Activated T-cell treated with anti-CD3 and anti-CD28 coated beads for 1 hour (primary cell): ENCODE data around the gene FAM83C.

Experiments
- DNase-seq: peaks from one replicate; pipeline ENCODE4 v3.0.0-alpha.2; 2020; ENCODE audit warnings: low read depth

Gene FAM83C

DNA sequence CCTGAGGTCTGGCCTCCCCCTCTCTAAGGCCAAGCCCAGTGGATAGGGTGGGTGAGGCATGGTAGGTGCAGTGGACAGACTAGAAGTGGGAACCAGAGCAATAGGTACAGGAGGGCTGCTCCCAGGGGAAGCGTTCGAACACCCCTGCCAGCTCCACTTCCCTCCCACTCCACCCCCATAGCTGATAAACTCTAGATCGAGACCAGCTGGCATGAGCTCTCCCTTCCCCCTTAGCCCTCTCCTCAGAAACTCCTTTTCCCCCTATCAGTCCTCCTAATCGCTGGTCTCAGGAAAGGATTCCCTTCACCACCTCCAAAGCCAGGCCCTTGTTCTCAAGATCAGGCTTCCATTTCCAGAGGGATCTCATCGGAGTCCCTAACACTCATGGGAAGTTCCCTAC is 6.0 kb upstream of the FAM83C start:
- DNase-seq: no peak

GRCh38 chr20:35297740-35298139 is 5.5 kb upstream of the FAM83C start:
- no peak for DNase-seq

DNA sequence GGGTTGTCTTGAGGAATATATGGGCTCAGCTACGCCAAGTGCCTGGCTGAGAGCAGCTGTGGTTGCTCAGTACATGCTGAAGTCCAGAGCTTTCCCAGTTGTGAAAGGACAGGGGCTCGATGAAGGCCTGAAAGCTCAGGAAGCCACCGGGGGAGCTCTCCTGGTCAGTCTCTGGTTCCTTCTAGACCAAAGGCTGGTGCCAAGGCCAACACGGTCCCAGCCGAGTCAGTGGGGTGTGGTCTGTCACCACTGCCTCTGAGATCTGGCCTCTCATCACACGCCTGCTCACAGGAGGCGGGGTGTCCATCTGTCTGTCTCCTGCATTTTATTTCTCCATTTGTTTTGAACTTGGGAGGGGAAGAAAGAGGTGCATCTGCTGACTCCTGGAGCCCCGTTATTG is 4.9 kb upstream of the FAM83C start:
- DNase-seq: no peak

- no peak for DNase-seq
Observed at GRCh38 chr20:35296101-35296554, 3.9 kb upstream of the FAM83C start.

- DNase-seq: no peak
Observed at GRCh38 chr20:35295674-35296073, 3.4 kb upstream of the FAM83C start.

DNA sequence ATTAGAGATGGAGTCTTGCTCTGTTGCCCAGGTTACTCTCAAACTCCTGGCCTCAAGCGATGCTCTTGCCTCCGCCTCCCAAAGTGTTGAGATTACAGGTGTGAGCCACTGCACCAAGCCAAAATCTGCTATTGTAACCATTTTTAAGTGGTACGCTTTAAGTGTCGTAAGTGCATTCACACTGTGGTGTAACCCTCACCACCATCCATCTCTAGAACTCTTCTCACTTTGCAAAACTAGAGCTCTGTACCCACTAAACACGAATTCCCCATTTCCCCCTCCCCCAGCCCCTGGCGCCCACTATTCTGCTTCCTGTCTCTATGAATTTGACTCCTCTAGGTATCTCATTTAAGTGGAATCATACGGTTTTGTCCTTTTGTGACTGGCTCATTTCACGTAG is 2.8 kb upstream of the FAM83C start:
- DNase-seq: no peak

DNA sequence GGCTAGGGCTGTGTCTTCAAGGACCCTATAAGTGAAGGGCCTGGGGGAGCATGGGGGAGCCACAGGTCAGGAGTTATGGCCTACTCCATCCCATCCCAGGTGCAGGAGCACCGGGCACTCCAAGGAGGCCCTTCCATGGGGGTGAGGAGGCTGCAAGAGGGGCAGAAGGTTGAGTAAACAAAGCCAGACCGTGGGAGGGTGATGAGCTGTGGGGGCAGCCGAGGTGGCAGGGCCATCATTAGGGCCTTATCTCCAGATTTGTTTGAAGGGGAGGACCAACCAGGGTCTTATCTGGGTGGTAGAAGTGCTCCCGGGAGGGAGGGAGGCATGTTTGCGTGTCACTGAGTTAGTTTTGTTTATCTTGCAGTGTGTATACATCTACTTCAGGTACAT is 2.1 kb upstream of the FAM83C start:
- DNase-seq: no peak

DNA sequence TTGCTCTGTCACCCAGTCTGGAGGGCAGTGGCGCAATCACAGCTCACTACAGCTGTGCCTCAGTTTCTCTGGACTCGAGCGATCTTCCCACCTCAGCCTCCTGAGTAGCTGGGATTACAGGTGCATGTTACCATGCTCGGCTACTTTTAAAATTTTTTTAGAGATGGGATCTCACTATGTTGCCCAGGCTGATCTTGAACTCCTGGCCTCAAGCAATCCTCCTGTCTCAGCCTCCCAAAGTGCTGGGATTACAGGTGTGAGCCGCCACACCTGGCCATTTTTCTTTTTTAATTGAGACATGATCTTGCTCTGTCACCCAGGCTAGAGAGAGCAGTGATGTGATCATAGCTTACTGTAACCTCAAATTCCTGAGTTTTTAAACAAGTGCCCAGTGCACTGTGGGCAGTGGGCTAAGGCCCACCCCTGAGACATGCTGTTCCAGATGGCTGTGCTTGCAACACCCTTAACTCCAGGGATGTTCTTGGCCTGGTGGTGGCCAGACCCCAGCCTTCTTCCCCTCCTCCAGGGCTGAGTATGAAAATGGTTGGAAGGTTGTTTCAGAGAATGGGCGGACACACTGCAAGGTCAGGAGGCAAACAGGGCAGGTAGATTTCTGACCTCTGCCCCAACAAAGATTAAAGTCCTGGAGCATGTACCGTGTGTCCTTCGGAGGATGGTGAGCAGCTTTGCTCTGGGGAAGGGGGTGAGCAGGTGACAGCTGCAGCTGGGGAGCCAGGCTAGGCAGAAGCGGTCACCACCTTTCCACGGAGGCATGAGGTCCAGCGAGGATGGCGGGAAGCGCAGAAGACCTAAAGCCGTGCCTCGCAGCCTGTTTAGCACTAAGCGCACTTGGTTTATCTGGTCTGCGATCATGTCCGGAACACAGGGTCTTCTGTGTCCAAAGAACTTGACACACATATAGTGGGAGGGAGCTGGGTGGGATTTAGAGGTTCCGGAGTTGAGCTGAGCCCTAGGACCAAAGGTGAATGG is 1.4 kb upstream of the FAM83C start:
- DNase-seq: no peak

DNA sequence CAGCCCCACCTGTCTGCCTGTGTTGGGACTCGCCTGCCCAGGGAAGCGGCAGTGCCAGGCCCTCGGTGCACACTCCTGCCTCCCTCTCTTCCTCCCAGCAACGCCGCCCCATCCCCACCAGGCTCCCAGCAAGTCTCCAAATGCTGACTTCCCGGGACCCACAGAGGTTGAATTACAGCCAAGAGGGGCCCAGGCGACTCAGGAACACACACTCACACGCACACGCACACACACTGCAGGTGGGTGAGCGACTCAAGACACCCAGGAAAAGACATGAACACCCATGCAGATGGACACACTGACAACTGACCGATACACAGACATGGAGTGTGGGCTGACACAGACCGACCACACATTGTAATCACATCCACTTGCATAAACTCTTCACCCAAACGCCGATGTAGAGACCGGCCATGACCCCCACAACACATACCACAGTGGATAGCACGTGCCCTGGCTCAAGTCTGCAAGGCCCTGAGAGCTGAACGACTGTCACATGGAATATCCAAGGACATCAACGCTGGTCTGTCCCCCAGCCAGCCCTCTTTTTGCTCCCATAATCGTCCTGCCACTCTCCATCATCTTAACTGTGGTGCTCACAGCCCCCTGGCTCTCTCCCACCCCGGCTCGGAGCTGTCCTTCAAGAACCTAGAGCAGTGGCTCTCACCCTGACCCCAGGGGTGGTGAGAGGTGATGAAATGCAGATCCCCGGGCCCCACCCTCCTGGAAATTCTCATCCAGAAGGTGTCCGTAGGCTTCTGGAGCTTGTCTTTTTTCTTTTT is 470 bp upstream of the FAM83C start:
- DNase-seq: no peak

DNA sequence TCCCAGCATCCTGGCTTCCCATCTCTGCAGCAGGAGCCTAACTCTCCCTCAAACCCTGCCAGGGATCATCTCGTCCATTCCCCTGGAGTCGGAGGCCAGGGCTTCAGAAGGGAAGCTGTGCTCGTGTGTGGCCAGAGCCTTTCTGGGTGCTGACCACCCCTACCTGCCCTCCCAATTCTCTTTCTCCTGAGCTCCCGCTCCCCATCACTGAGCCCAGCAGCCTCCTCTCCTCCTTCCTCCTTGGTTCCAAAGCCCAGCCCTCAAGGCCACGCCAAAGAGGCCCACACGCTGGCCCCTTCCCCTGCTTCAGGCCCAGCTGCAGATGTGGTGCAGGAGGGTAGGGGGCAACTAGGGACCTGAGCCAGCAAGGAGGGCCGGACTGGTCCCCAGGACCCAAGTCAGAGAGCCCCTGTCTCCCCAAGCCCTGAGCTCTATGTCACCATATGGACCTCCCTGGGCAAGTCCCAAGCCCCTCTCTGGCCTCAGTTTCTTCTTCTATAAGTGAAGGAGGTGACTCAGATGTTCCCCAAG is 1.3 kb downstream of the FAM83C start:
- no peak for DNase-seq

DNA sequence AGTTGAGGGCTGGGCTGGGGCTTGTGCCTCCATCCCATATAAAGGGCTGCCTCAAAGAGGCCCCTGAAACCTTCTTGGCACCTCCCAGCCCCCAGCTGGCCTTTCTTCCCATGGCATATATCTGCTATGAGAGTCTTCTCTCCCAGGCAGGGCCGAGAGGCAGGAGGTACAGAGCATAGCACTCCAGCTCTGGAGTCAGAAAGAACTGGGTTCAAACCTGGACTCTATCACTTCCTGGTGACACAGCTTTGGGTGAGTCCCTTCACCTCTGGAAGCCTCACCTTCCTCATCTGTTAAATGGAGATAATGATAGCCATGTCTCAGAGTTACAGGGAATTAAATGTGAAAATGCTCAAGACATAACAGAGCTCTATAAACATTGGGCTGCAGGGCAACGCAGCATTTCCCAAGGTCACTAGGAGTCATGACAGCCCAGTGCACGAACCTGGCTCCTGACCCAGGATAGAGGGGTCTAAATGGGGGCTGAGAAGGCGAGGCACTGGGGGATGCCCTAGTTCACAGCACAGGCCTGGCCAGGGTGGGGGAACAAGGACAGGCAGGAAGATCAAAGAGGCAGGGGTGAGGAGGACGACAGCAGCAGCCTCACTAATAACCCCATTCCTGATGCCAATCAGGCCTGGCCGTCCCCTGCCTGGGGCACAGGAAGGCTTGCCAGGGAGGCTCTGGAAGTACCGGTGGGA is 1.9 kb downstream of the FAM83C start:
- no peak for DNase-seq

DNA sequence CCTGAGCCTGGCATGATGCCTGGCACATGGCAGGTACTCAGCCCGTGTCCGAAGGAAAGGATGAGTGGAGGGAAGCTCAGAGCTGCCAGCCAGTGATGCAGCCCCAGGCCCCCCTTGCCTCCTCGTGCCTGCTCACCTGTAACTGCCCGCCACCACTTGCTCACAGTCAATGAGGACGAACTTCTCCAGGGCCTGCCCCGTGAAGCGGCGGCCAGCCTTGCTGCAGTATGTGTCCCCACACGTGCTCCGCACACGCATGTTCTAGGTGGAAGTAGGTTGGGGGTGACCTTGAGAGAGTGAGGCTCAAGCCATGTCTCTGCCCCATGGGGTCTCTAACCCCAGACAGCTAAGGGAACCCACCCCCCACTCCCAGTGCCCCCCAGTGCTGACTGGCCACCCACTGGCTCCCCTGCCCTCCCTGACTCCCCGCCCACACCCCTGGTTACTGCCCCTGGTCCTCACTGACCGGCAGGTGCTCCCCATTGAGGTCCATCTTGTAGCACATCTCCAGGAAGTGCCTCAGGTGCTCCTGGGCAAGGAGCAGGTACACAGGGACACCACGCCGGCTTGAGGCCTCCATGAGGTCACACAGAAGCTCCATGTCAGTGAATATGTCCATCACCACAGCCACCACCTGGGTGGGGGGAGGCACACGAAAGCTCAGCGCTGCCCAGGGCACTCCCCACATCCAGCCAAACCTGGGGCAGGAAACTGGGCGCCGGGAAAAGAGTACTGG is 3.7 kb downstream of the FAM83C start:
- no peak for DNase-seq

GRCh38 chr20:35287509-35288324 is 4.5 kb downstream of the FAM83C start:
- DNase-seq: no peak

DNA sequence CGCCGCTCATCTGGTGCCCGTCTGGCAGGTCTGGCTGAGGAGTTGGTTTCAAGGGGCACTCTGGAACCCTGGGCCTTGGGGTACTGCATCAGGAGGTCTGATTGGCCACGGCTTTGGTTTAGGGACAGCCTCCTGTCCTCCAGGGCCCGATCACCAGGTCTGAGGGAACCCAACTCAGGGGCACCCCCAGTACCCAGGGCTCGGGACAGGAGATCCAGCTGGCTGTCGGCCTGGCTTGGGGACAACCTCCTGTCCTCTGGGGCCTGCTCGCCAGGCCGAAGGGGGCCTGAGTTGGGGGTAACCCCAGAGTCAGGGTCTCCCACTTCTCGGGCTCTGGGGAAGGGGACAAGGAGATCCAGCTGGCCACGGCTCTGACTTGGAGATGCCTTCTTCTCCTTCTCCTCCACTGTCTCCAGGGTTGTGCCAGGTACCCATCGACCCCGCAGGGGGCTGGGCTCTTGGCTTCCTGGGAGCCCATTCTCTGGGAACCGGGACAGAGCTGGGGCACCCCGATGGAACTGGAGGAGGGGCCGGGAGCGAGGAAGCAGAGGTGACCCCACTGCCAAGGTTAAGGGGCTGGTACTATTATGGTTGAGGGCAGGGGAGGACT is 5.2 kb downstream of the FAM83C start:
- no peak for DNase-seq

DNA sequence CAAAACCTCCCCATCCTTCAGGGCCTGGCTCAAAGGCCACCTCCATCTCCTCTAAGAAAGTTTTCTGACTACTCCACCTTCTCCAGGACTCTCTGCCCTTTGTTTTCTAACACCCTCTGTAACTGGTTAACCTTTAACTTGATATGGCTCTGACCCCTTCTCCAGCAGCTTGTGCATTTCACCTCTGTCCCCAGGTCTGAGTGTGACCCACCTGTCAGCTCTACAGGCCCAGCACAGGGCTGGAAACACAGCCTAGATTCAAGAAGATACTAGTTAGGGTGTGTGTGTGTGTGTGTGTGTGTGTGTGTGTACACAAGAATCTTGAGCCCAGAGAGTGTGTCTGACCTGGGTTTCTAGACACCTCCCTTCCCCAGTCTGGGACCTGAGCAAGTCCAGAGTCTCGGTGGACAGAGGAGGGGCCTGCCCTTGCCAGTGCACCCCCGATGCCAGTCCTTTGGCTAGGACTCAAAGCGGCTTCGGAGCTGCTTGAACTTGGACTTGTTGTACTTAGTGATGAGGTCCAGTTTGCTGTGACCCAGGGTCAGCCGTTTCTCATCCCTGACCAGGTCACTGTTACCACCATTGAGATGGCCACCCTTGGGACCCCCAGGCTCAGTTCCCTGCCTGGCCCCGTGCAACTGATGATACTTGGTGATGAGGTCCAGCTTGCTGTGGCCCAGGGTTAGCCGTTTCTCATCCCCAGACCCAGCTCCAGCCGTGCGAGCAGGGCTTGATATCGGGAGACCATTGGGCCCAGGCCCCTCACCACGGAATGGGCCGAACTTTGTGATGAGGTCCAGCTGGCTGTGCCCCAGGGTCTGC is 5.9 kb downstream of the FAM83C start:
- DNase-seq: no peak

- DNase-seq: no peak
Observed at GRCh38 chr20:35285806-35286076, 6.5 kb downstream of the FAM83C start.

DNA sequence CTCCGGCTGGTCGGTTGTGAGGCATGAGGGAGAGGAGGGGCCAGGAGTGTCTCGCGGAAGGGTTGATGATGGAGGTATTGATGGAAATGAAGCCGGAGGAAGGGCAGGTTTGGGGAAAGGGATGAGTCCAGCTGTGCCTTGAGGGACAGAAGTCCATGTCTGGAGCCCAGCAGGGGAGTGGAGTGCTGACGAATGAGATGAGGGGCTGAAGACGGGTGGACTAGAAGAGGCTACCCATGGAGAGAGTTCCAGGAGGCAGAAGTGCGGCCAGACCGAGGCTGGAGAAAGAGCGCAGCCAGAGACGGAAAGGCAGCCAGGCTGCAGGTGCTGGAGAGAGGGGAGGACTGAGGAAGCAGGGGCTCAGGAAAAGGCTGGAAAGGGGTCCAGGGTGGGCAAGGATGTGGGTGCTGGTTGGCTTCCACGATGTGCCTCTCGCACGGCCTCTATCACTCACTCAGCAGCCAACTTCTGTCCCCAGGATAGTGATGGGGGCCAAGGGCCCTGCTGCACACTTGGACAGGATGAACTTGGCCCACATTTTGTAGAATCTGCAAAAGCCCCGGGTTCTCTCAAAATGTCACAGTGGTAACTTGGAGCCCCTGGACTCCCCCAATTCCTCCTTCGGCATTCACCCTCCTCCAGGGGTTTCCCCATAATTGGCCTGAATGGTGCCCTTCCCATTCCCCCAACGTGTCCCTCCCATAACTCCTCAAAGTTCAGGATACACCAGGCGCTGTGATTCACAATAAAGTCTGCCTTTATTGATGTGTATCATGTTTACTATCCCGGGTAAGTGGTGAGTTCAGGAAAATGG is 7.0 kb downstream of the FAM83C start:
- DNase-seq: no peak

DNA sequence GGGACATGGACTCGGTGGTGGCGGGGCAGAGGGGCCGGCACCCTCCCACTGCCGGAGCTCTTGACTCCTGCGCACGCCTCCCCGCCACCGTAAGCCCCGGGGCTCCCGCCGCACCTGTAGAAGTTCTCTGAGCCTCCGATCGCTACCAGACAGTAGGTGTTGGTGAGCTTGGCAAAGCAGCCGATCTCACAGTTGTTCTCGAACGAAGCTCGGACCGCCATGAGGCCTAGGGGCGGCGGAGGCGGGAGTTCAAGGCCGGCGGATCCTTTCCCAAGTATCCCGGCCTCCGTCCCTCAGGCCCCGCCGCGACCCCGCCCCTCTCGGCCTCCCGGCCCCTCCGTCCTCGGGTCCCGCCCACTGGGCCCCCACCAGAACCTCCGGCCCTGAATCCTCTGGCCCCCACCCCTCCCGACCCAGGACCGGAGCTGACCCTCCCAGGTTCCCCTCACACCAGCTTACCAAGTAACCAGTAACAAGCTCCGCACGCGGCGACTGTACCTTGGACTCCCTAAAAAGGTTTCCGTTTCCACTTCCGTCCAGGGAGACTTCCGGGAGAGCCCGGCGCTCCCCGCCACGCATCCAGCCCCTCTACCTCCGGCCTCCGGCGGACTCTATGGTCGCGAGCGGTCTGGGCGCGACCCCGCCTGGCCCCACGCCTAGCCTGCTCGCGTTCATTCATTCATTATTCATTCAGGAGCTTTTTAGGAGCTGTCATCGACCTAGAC is 7.8 kb downstream of the FAM83C start, which contains the start of gene EIF6:
EIF6 (minus strand) TSS at position 506 of the 725 bp plus-strand sequence; CDS start at position 221, 285 bp downstream.
- DNase-seq: peak; percentile 55
